HepG2 (cell line): ENCODE results near the gene CASZ1.

Source experiments
- CEBPB ChIP-seq: IDR thresholded peaks from 2 replicates; pipeline ENCODE4 v1.6.1; 2011; ENCODE audit warnings: low read depth, low read length, improper control_type of control experiment, borderline replicate concordance
- CTCF ChIP-seq: sonication (generic); formaldehyde crosslinking; IDR thresholded peaks from 2 replicates; pipeline ENCODE4 v1.5.0; 2020; ENCODE audit warnings: mild to moderate bottlenecking, missing genetic modification reagents, moderate library complexity
- HDAC2 ChIP-seq: sonication (generic); formaldehyde crosslinking; IDR thresholded peaks from 2 replicates; pipeline ENCODE4 v1.4.0; 2020; ENCODE audit warnings: missing genetic modification reagents
- IKZF1 ChIP-seq: fragments of 450-650 bp; IDR thresholded peaks from 2 replicates; pipeline ENCODE4 v1.7.1; 2016
- MXD1 ChIP-seq: sonication (generic); formaldehyde crosslinking; IDR thresholded peaks from 2 replicates; pipeline ENCODE4 v1.4.0; 2020; ENCODE audit warnings: mild to moderate bottlenecking, missing genetic modification reagents
- PHF21A ChIP-seq: sonication (generic); formaldehyde crosslinking; IDR thresholded peaks from 2 replicates; pipeline ENCODE4 v1.5.0; 2020; ENCODE audit warnings: mild to moderate bottlenecking, missing genetic modification reagents
- POLR2AphosphoS5 ChIP-seq: IDR thresholded peaks from 2 replicates; pipeline ENCODE4 v1.6.1; 2012; ENCODE audit warnings: low read depth, low read length
- SIN3A ChIP-seq: IDR thresholded peaks from 2 replicates; pipeline ENCODE4 v1.6.1; 2011; ENCODE audit warnings: low read depth, mild to moderate bottlenecking, control low read depth, low read length, borderline replicate concordance
- TBP ChIP-seq: sonication (generic); formaldehyde crosslinking; IDR thresholded peaks from 2 replicates; pipeline ENCODE4 v1.5.0; 2020; ENCODE audit warnings: missing genetic modification reagents
- ZFX ChIP-seq: sonication (generic); formaldehyde crosslinking; IDR thresholded peaks from 2 replicates; pipeline ENCODE4 v1.4.0; 2020; ENCODE audit warnings: mild to moderate bottlenecking, low read depth, missing genetic modification reagents, moderate library complexity
- ZNF274 ChIP-seq: sonication (generic); formaldehyde crosslinking; IDR thresholded peaks from 2 replicates; pipeline ENCODE4 v1.5.1; 2020; ENCODE audit warnings: mild to moderate bottlenecking, missing genetic modification reagents
- ZNF333 ChIP-seq: sonication (generic); formaldehyde crosslinking; IDR thresholded peaks from 2 replicates; pipeline ENCODE4 v1.4.0; 2020; ENCODE audit warnings: mild to moderate bottlenecking, missing genetic modification reagents, borderline replicate concordance
- ZNF644 ChIP-seq: IDR thresholded peaks from 2 replicates; pipeline ENCODE4 v1.6.1; 2016; ENCODE audit warnings: low read depth

GRCh38 chr1:10620776-10621175 is 175.7 kb downstream of the CASZ1 start:
- TF ChIP-seq ZNF644 (no peak), ZNF333 (CRISPR knock-in tag) (no peak), POLR2AphosphoS5 (no peak), CTCF (no peak), ZNF274 (no peak), IKZF1 (no peak), TBP (no peak), MXD1 (CRISPR knock-in tag) (no peak), CEBPB (no peak), HDAC2 (CRISPR knock-in tag) (no peak), PHF21A (CRISPR knock-in tag) (no peak), SIN3A (no peak), ZFX (CRISPR knock-in tag) (no peak)
